NOMO-1 treated with DMSO at 0.1 percent for 48 hours (cell line): ENCODE results near the gene WDR82.

Source experiments
- DNase-seq: peaks from one replicate; lab custom pipeline; 2025; ENCODE audit not compliant: unreplicated experiment; lab: John Stamatoyannopoulos, UW

The WDR82 gene

DNA sequence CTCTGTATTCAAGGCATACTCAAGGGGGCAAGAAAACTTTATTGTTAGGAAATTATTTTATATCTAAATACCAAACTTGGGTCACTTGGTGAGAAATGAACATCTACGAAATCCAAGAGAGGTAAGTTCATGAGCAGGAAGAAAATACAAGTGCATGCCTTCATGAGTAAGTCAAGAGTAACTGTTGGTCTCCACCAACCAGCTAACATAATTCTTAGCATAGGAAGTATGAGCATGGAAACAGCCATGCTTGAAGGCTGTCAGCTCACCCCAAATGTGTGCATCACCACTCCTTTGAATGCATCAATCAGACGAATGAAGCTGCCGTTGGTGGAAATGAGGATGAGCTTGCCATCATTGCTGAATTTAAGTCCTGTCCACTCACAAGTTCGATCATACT, 19.0 kb downstream of the WDR82 start:
- DNase-seq, result no peak

DNA sequence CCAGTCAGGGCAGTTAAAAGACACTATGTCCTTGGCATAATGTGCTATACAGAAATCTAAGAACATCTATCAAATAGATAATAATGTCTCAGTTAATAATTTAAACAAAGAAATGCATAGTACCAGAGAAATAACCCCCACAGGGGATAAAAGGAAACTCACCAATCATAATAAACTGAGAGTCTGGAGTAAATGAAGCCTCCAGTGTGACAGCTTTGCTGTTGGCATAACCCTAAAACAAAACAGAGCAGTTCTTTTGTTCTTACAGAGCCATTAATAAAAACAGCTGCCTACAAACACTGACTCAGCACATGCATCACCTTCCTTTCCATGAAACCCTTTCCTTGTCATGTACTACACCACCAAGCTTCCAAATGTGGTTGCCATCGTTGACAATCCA, 19.4 kb downstream of the WDR82 start:
- no peak for DNase-seq

DNA sequence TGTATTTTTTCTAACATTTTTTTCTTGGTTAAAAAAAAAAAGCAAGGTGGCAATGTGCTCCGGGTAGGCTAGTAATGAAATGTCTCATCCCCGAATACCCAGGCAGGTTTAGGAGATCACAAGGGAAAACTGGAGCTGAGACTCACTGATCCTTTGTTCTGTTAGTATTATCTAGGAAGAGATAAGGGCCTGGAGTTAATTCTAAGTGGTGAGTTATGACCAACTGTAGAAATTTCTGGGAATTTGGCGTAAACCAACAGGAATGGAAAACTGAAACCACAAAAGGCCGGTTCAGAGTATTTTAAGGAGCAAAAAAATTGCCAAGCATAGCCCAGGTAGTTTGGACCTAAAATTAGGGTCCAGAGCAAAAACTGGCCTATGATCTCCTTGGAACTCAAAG, 20.5 kb downstream of the WDR82 start:
- no peak for DNase-seq

DNA sequence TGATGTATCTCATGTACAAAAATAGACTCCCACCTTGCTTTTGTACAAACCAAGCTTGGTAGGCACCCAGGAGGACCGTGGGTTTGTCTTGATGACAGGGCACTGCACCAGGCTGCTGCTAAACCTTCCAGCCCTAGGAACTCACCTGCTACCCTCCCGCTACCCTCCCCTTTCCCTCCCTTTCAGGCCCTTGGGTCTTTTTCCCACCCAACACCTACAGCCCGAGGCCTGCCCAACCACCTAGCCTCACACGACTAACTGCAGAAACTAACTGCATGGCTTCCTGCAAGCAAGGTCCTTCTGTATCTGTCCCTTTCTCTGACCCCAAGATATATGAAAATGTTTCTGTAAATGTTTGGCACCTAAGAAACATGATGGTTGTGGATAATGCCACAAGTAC, 21.8 kb downstream of the WDR82 start:
- no peak for DNase-seq

DNA sequence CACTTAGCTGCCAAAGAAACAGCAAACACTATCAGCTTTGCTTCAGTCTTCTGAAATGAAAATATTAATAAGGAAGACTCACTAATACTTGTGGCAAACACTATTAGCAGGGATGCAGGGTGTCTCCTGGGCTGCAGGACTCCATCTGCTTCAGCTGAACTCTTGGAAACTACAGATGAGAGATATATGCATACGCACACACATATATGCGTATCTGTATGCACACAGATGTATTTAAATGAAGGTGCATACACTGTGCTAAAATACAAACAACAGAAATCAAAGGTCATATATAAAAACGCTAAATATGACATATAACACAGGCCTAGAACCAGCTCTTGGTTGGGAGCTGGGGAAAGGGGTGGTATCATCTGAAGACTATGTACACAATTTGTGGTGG, 22.3 kb downstream of the WDR82 start:
- no peak for DNase-seq

DNA sequence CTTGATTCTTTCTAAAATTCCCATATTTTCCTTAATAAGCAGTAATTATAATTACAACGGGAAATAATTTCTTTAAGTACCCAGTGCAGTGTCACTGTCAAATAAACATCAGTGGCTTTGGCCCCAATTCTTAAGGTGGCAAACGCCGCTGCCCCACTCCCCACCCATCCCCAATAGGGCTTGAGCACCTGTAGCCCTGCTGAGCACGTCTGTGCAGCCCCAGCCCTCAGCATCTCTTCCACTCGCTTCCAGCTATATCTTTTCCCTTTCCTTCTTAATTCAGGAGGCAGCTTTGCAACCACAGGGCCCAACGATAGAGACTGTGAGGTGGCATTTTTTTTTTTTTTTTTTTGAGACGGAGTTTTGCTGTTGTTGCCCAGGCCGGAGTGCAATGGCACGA, 23.8 kb downstream of the WDR82 start:
- DNase-seq, result no peak

DNA sequence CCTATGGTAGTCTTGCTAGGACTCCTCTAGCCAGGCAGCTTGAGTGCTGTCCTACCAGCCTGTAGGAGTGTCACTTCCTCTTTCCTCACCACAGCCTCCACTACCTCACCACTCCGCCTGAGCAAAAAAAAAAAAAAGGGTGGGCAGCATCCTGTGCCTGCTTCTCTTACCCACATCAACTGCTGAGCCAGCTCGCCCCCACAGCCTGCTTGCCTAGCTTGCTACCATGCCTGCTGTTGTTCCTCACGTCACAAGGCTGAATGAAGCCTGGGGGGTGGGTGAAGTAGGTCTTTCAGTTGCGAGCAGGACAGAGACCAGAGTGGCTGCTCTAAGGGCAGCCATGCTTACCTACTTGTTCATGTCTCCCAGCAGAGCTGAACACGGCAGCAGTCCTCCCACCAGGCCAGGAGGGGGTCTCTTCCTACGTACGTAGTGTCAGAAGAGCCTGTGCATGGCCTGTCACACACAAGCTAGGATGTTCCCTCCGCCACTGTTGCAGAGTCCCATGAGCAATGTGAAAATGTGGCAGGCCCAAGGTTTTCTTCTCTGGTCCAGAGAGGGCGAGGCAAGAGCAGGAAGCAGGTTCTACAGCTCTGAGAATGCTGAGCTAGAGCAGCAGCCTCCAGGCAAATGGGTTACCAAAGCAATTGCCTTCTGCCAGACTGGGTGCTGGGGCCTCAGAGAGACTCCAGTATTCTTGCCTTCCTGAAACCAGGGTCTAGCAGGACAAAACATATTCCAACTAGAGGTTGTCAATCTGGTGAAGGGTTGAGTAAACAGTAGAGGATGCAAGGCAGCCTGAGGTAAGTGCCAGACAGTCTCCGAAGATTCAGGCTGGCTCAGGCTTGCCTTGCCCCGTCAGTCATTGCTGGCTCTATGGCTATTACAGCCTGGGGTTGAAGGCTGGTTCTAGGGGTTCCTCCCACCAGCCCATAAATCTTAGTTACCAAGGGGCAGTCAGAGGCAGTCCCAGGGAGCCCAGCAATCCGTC, 24.8 kb downstream of the WDR82 start:
- DNase-seq, result peak; percentile 95

DNA sequence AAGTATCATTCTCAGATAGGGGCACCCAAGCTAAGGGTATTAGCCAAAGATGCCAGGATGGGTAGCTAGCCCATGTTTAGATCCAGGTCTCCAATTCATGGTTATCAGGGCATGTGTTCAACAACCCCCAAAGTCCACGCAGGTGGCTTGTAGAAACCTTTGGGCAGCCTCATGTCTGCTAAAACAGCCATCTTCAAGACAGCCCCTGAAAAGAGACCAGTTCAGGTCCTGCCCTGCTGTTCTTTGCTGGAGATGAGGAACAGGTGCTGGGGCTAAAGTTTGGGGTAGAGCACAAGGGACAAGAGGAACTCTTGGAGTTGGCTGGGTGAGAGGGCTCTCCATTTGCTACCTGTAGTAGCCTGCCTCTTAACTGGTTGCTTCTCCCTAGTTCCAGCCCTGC, 28.3 kb downstream of the WDR82 start:
- no peak for DNase-seq

DNA sequence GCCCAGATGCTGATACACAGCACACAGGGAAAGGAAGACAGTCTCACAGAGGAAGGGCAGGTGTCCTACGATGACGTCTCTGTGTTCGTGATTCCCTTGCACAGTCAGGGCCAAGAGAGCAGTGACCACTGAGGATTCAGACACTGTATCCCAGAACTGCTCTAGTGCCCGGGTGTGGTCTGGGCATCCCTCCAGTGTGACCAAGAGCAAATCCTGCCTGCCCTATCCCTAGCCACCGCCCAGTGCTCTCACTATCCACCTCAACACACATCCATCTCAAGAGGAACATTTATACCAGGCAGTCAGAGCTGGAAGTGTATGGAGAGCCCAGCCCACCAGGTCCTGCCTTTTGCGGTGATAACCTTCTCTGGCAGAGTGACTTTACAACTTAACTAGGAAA, 28.8 kb downstream of the WDR82 start:
- DNase-seq, result no peak

DNA sequence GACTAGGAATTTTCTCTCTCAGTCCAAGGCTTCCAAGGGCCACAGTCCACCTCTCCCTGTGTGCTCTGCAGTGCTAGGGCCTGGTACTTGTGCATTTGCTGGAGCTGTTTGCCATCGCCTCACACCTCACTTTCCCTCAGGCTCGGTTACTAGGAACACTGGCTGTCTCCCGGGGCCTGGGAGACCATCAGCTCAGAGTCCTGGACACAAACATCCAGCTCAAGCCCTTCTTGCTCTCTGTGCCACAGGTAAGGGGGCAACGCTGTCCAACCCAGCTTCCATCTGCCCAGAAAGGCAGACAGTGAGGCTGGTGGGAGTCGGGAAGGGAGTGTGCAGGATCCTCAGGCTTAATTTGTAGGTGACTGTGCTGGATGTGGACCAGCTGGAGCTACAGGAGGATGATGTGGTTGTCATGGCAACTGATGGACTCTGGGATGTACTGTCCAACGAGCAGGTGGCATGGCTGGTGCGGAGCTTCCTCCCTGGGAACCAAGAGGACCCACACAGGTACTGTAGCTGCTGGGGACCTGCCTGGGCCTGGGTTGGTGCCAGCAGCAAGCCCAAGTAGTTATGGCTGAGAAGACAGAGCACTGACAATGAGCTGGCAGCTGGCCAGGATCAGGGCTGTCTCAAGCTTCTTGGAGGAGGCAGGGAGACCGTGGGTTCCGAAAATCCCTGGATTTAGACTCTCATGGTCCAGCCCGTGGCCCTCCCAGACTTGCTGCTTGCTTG, 29.5 kb downstream of the WDR82 start:
- no peak for DNase-seq

DNA sequence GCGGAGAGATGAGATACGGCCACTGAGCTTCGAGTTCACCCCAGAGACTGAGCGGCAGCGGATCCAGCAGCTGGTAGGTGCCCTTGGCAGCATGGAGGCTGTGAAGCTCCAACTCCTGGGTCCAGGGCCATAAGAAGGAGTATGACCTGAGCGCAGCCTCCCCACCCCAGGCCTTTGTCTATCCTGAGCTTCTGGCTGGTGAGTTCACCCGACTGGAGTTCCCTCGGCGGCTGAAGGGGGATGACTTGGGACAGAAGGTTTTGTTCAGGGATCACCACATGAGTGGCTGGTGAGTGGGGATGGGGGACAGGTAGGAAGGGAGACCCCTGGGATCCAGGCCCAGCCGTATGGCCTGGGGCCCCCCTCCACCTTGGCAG, 30.3 kb downstream of the WDR82 start:
- DNase-seq, result no peak

DNA sequence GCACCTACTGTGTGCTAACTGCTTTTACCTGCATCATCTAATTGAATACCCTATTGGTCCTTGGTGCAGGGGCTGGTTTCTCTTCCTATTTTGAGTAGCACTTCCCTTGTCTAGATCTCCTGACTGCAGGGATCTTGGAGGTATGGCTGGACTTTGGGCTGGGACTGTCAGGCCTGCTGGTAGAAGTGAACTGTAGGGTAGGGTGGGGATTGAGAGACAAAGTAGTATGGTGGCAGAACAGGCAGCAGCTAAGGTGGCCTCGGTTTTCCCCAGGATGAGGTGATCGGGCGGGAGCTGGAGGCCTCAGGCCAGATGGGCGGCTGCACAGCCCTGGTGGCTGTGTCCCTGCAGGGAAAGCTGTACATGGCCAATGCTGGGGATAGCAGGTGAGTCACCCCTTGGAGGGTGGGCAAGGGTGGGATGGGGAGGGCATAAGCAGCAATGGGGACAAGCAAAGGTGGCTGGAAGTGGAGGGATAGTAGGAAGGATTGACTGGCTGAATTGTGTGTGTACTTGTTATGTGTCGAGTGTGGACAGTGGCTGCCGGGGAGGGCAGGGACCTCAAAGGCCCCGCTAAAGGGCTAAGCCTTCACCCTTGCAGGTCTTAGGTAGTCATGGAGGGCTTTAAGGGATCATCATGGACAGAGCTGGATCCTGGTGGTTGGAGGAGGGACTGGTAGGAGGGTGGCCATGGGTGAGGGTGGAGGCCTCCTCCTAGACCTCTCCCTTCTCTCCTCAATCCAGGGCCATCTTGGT, 30.9 kb downstream of the WDR82 start:
- DNase-seq, result peak; percentile 31

DNA sequence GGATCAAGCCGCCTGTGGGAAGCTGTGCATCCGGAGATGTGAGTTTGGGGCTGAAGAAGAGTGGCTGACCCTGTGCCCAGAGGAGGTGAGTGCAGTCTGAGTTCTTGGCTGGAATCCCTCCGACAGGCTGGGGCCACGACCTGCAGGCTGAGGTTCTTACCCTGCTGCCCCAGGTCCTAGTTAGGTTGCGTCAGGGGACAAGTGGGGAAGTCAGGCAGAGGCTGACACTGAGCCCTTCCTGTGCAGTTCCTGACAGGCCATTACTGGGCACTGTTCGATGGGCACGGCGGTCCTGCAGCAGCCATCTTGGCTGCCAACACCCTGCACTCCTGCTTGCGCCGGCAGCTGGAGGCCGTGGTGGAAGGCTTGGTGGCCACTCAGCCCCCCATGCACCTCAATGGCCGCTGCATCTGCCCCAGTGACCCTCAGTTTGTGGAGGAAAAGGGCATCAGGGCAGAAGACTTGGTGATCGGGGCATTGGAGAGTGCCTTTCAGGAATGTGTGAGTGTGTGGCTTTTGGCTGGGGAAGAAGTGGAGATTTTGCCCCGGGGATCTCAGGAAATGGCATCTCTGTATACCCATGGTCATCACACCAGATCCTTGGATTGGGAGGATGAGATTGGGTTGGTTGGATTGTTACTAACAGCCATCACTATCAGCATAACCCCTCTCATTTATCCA, 31.6 kb downstream of the WDR82 start:
- peak; percentile 56 for DNase-seq

DNA sequence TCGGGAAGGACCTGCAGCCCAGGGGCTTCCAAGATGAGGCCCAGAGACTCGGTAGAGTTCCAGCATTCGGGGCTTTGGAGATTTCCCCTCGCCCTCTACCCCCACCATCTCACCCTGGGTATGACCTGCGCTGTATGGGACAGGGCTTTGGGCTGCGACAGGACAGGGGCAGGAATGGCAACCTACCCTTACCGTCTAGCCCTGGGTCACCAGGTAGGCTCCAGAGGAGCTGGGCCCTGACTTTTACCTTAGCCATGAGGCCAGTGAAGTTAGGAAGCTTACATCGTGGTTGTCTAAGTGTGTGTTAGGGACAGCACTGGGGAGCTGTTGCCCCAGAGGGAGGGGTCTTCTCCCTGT, 32.2 kb downstream of the WDR82 start:
- no peak for DNase-seq

DNA sequence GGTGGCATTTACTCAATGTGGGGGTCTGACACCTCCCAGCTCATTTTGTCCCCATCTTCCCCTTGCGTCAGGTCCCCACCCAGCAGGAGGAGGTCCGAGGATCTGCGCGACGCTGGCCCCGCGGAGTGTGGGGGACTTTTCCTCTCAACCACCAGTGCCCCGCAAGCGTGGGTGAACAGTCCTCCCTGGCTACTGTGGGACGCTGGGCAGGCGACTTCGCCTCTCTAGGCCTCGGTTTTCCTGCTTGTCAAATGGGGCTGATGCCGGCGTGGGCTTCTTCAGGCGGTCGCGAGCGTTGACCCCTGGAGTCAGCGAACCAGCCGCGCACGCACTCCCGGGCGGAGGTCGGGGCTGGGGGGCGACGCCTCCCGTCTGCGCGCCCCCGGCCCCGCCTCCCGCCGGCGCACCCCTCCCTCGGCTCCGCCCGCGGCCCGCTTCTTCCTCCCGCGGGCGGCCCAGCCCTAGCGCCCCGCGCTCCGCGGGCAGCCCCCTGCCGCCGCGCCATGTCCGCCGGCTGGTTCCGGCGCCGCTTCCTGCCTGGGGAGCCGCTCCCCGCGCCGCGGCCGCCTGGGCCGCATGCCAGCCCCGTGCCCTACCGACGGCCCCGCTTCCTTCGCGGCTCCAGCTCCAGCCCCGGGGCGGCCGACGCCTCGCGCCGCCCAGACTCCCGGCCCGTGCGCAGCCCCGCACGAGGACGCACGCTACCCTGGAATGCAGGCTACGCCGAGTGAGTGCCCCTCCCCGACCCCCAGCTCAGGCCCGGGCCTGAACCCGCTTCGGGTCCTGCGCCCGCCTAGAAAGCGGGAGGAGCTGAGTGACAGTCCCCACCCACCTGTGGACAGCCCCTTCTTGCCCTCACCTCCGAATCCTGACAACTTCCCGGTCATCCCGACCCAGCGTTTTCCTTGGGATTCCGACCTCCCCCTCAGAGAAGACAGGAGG, 32.9 kb downstream of the WDR82 start, which contains the start of gene PPM1M:
TSS of gene PPM1M (plus strand) at position 438 of the 942 bp plus-strand sequence. CDS start at position 504, 66 bp downstream.
- peak; percentile 27 for DNase-seq

DNA sequence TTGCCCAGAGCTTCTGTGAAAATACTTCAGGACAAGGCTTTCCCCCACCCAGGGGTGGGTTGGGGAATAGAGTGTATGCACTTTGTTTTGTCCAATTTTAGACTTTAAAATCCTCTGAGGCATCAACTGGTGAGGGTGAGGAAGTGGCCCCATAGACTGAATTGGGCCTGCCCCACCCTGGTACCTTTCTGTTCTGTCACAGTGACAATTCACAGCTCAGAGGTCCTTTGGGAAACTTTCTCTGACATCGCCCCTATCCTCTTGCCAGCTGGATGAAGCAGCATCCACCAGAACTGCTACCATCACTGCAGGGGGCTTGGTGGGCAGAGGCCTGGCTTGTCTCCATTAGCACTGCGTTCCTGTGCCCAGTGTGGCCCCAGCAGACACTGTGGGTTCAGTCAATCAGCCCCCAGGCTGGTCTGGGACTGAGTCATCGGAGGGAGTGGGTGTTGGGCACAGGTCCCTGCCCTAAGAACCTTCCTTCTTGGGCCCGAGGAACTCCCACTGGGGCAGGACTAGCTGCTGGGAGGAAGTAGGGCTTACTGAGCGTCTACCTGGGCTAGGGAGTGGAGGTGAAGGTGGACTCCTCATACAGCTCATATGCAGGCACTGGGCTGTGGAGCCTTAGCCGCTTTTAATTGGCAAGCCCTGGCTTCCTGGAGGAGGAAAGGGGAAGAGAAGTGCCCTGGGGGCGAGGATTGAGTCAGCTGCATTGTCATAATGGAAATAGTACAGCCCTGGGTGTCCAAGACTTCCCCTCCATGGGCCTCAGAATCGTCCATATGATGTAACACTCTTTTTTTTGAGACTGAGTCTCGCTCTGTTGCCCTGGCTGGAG, 34.4 kb downstream of the WDR82 start:
- peak; percentile 86 for DNase-seq

DNA sequence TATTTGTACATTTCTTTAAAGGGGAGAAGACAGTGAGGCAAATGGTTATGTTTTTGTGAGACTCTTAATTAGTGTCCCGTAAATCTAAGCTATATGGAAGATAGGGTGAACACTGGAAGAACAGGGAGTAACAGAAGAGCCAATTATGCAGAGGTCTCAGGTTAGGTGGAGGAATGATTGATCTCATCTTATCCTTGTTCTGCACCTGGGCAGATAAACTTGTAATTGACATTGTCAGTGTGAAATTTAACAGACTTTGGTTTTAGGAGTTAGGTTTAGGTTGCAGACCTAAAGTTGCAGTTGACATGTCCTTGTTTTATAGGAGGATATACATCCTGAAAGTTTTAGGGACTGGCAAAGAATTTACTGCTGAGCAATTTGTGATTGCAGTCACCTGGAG, 36.4 kb downstream of the WDR82 start:
- no peak for DNase-seq

DNA sequence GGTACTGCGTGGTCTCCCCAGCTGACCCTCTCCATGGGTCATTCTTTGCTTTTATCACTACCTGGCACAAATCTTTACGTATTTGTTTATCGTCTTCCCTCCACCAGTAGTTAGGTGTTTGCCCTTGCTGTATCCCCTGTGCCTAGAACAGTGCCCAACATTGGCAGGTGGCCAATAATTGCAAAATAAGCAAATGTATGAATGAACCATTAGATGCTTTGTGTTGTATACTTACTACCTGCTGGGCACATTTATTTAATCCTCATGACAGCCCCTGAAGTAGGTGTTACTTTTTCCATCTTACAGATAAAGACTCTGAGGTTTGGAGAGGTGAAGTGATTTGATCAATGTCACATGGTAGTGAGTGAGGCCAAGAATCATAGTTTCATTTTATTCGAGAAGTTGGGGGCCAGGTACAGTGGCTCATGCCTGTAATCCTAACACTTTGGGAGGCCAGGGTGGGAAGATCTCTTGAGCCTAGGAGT, 37.5 kb downstream of the WDR82 start:
- no peak for DNase-seq
